ENCODE data around the gene LUZP2.
A peak's percentile ranks its signal among the peaks of the same experiment; 100 is the strongest.

Gene LUZP2

GRCh38 chr11:24623121-24623520 is 126.3 kb downstream of the LUZP2 start:
- ATAC-seq = peak; percentile 55
- TF ChIP-seq ESRRG (CRISPR knock-in tag; IDR thresholded peaks at IDR 0.05) (no peak), ISL1 (CRISPR knock-in tag; IDR thresholded peaks at IDR 0.05) (peak; percentile 84), TOX (CRISPR knock-in tag; IDR thresholded peaks at IDR 0.05; ENCODE audit: borderline replicate concordance) (no peak), GLIS3 (CRISPR knock-in tag; IDR thresholded peaks at IDR 0.05) (no peak)

- TF ChIP-seq OSR1 (CRISPR knock-in tag; IDR thresholded peaks at IDR 0.05) = no peak
- no peak for TF ChIP-seq ZC3H10 (CRISPR knock-in tag; IDR thresholded peaks at IDR 0.05)
- TF ChIP-seq CREB5 (CRISPR knock-in tag; IDR thresholded peaks at IDR 0.05; ENCODE audit: low read depth) = no peak
- no peak for TF ChIP-seq BACH2 (CRISPR knock-in tag; IDR thresholded peaks at IDR 0.05; ENCODE audit: borderline replicate concordance)
- TF ChIP-seq, protein P1, sequence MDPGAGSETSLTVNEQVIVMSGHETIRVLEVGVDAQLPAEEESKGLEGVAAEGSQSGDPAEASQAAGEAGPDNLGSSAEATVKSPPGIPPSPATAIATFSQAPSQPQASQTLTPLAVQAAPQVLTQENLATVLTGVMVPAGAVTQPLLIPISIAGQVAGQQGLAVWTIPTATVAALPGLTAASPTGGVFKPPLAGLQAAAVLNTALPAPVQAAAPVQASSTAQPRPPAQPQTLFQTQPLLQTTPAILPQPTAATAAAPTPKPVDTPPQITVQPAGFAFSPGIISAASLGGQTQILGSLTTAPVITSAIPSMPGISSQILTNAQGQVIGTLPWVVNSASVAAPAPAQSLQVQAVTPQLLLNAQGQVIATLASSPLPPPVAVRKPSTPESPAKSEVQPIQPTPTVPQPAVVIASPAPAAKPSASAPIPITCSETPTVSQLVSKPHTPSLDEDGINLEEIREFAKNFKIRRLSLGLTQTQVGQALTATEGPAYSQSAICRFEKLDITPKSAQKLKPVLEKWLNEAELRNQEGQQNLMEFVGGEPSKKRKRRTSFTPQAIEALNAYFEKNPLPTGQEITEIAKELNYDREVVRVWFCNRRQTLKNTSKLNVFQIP (CRISPR knock-in tag; IDR thresholded peaks at IDR 0.05; ENCODE audit: borderline replicate concordance, low read depth) = no peak
- TF ChIP-seq ESRRG (CRISPR knock-in tag; IDR thresholded peaks at IDR 0.05) = no peak
- TF ChIP-seq ISL1 (CRISPR knock-in tag; IDR thresholded peaks at IDR 0.05) = no peak
- TF ChIP-seq ZNF8 (CRISPR knock-in tag; IDR thresholded peaks at IDR 0.05) = no peak
- no peak for TF ChIP-seq ARNTL (CRISPR knock-in tag; IDR thresholded peaks at IDR 0.05; ENCODE audit: borderline replicate concordance, low read depth)
- no peak for TF ChIP-seq TCF4 (CRISPR knock-in tag; IDR thresholded peaks at IDR 0.05; ENCODE audit: borderline replicate concordance)
- TF ChIP-seq RARB (CRISPR knock-in tag; IDR thresholded peaks at IDR 0.05) = no peak
- no peak for TF ChIP-seq SNAI2 (CRISPR knock-in tag; IDR thresholded peaks at IDR 0.05)
- TF ChIP-seq TSHZ2 (CRISPR knock-in tag; IDR thresholded peaks at IDR 0.05) = no peak
- TF ChIP-seq ZNF565 (CRISPR knock-in tag; conservative IDR thresholded peaks at IDR 0.05; ENCODE audit: low read depth) = no peak
- TF ChIP-seq ZNF70 (CRISPR knock-in tag; IDR thresholded peaks at IDR 0.05) = no peak
- no peak for ATAC-seq
These were observed 127.6 kb downstream of the LUZP2 start for GRCh38 chr11:24624432-24624831.

DNA sequence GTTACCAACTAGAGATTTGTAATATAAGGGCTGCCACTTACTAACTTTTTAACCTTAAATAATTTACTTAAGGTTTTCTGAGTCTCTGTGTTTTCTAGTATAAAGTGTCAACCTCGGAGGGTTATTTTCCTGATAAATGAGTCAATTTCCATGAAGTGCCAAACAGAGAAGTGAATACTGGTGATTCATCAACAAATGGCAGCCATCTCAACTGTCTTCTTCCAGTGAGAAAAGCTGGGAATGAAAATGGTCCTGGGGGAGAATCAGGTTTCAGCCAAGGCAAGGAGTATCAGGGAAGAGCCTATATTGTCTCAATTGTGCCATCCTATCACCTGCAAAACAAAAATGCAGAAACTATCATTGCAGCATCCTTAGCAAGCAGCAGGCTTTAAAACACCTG is 129.1 kb downstream of the LUZP2 start:
- no peak for TF ChIP-seq TCF4 (CRISPR knock-in tag; IDR thresholded peaks at IDR 0.05; ENCODE audit: borderline replicate concordance)
- TF ChIP-seq TSHZ2 (CRISPR knock-in tag; IDR thresholded peaks at IDR 0.05) = no peak
- no peak for TF ChIP-seq ZFP3 (CRISPR knock-in tag; IDR thresholded peaks at IDR 0.05)
- no peak for TF ChIP-seq PPARA (CRISPR knock-in tag; IDR thresholded peaks at IDR 0.05; ENCODE audit: borderline replicate concordance)

DNA sequence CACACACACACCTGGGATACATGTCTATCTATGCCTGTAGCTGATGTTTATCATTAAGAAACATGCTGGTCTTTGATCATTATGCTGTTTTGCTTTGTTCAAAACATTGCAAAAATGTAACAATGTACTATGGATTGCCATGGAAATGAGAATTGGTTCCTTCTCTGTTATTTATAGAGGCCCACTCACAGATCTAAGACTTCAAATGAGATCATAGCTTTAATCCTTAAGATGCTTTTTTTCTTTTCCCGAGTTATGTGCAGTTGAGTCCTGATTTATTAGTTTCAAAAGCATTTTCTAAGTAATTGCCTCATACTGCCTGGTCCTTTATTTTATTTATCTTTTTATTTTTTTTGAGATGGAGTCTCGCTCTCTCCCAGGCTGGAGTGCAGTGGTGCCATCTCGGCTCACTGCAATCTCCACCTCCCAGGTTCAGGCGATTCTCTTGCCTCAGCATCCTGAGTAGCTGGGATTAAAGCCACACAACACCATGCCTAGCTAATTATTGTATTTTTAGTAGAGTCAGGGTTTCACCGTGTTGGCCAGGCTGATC is 131.4 kb downstream of the LUZP2 start:
- TF ChIP-seq CSDC2 (CRISPR knock-in tag; IDR thresholded peaks at IDR 0.05) = no peak
- no peak for TF ChIP-seq PATZ1 (CRISPR knock-in tag; IDR thresholded peaks at IDR 0.05; ENCODE audit: borderline replicate concordance)
- TF ChIP-seq ZC3H10 (CRISPR knock-in tag; IDR thresholded peaks at IDR 0.05) = no peak
- no peak for TF ChIP-seq ZNF565 (CRISPR knock-in tag; conservative IDR thresholded peaks at IDR 0.05; ENCODE audit: low read depth)
- ATAC-seq = no peak

More for the DNA sequence above, 129.1 kb downstream of the LUZP2 start:
- no peak; the same call in 2 of the 3 replicates for ATAC-seq
